NB4 (cell line): ENCODE results near the gene TXNRD3.

Experiments
- MYC ChIP-seq: IDR thresholded peaks from 2 replicates; pipeline ENCODE4 v1.6.1; 2011; ENCODE audit warnings: low read depth, low read length
- POLR2A ChIP-seq: IDR thresholded peaks from 2 replicates; pipeline ENCODE4 v1.6.1; 2011; ENCODE audit warnings: mild to moderate bottlenecking; ENCODE audit not compliant: insufficient read length; ENCODE audit errors: extremely low read depth
- TF ChIP-seq, protein P1 (sequence below): IDR thresholded peaks from one replicate; pipeline ENCODE4 v1.5.1; 2012; ENCODE audit warnings: low read depth, low read length
- TF ChIP-seq, protein P2 (sequence below): IDR thresholded peaks from 2 replicates; pipeline ENCODE4 v1.6.1; 2011; ENCODE audit warnings: low read depth, low read length

DNA sequence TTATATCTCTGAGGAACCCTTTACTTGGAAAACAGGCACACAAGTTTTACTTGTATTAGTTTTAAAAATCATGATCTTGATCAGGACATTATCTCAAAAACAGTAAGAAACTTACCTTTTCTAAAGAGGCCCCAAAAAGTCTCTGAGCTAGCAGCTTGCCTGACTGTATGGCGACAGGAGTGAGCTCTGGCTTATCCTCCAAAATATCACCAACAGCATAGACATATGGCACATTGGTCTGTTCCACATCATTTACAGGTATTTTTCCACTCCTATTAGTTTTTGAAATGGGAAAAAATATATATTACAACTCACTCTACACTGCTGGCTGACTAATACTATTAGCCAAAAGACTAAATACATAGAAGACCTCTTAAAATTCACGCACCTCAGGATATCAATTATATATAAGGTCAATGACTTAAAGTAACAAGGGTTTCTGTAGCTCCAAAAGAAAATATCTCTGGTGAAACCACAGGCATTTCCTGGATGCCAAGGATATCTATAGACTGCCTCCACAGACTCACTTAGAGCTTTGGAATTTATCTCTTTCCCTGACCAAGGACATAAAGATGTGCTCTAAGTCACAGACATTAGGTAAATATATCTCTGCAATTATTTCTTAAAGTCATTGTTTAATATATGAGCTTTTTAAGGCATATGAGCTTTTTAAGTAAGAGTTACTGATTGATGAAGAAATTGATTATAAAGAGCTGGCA is 33.1 kb downstream of the TXNRD3 start:
- TF ChIP-seq, protein P1, sequence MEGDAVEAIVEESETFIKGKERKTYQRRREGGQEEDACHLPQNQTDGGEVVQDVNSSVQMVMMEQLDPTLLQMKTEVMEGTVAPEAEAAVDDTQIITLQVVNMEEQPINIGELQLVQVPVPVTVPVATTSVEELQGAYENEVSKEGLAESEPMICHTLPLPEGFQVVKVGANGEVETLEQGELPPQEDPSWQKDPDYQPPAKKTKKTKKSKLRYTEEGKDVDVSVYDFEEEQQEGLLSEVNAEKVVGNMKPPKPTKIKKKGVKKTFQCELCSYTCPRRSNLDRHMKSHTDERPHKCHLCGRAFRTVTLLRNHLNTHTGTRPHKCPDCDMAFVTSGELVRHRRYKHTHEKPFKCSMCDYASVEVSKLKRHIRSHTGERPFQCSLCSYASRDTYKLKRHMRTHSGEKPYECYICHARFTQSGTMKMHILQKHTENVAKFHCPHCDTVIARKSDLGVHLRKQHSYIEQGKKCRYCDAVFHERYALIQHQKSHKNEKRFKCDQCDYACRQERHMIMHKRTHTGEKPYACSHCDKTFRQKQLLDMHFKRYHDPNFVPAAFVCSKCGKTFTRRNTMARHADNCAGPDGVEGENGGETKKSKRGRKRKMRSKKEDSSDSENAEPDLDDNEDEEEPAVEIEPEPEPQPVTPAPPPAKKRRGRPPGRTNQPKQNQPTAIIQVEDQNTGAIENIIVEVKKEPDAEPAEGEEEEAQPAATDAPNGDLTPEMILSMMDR, result no peak
- TF ChIP-seq MYC (no peak), POLR2A (no peak)
- TF ChIP-seq, protein P2, sequence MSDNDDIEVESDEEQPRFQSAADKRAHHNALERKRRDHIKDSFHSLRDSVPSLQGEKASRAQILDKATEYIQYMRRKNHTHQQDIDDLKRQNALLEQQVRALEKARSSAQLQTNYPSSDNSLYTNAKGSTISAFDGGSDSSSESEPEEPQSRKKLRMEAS, result no peak
